ENCODE measurements around the gene NFYA. TPM values are rescaled to one million over a fixed set of nuclear protein-coding genes. Genes with fewer than 3 reads are reported as not detected.

The NFYA gene
- total RNA-seq, 1 experiment from 2014 or later = 43.0 TPM

DNA sequence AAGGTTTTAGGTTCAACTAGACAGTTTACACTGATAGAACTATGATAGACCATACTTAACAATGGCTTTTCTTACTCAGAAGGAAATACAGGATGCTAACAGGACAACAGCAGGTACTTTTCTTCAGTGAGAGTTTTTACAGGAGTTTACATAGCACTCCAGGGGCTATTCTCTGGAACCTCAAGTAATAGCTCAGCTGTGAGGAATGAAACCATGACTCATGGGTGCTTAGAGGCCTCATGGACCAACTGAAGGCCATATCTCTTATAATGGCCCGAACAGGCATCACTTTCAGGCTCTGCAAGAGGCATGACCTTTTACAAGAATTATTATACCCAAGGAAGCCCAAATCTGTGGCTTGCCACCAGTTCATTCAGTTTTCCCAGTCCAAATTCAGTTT lies 49.6 kb downstream of the NFYA start:
- Histone ChIP-seq H3K23me2 (ENCODE audit: insufficient read length, low read depth, low read length, poor library complexity, severe bottlenecking) (no peaks in the 10 kb centered on the region), H2BK5ac (ENCODE audit: insufficient read length, low read length) (no peak overlapping the region), H3K27ac (ENCODE audit: insufficient read length, low read depth, low read length) (no peak overlapping the region), H4K20me1 (ENCODE audit: control insufficient read depth, insufficient read depth, insufficient read length) (no peaks in the 10 kb centered on the region), H2BK120ac (ENCODE audit: low read depth, low read length, poor library complexity, severe bottlenecking) (no peak overlapping the region), H4K8ac (replicated peaks; ENCODE audit: insufficient read length, low read depth, low read length) (no peak overlapping the region), H4K5ac (ENCODE audit: insufficient read length, low read depth, low read length) (no peak overlapping the region), H3K79me1 (ENCODE audit: insufficient read depth, low read depth, low read length, poor library complexity, severe bottlenecking) (no peaks in the 10 kb centered on the region), H2AFZ (ENCODE audit: low read length) (no peak overlapping the region), H2BK15ac (ENCODE audit: low read depth, low read length) (no peak overlapping the region), H3K4me1 (ENCODE audit: insufficient read depth, low read length) (no peaks in the 10 kb centered on the region), H3K4ac (ENCODE audit: low read depth, low read length) (no peak overlapping the region), H3K56ac (ENCODE audit: insufficient read length, low read depth, low read length) (no peak overlapping the region), H2AK5ac (ENCODE audit: insufficient read length, low read length) (no peak overlapping the region), H3K9me3 (ENCODE audit: control insufficient read depth, low read depth, low read length) (no peaks in the 10 kb centered on the region), H2BK20ac (ENCODE audit: low read depth, low read length, poor library complexity, severe bottlenecking) (no peak overlapping the region), H3K9ac (ENCODE audit: extremely low read depth, insufficient read length, low read length) (no peak overlapping the region), H3K4me2 (ENCODE audit: insufficient read depth, insufficient read length, low read length) (no peak overlapping the region), H4K91ac (ENCODE audit: insufficient read length, low read depth, low read length) (no peak overlapping the region), H3K23ac (ENCODE audit: insufficient read length, low read depth, low read length) (no peak overlapping the region), H3K14ac (ENCODE audit: insufficient read depth, low read length) (no peak overlapping the region), H3K18ac (ENCODE audit: insufficient read length, low read depth, low read length) (no peak overlapping the region), H2BK12ac (ENCODE audit: insufficient read length, low read depth, low read length) (no peak overlapping the region), H3K27me3 (ENCODE audit: insufficient read depth, low read length) (no peaks in the 10 kb centered on the region), H3K79me2 (ENCODE audit: insufficient read depth, low read length) (no peaks in the 10 kb centered on the region), H3T11ph (ENCODE audit: low read length) (no peak overlapping the region)
- TF ChIP-seq, protein P1, sequence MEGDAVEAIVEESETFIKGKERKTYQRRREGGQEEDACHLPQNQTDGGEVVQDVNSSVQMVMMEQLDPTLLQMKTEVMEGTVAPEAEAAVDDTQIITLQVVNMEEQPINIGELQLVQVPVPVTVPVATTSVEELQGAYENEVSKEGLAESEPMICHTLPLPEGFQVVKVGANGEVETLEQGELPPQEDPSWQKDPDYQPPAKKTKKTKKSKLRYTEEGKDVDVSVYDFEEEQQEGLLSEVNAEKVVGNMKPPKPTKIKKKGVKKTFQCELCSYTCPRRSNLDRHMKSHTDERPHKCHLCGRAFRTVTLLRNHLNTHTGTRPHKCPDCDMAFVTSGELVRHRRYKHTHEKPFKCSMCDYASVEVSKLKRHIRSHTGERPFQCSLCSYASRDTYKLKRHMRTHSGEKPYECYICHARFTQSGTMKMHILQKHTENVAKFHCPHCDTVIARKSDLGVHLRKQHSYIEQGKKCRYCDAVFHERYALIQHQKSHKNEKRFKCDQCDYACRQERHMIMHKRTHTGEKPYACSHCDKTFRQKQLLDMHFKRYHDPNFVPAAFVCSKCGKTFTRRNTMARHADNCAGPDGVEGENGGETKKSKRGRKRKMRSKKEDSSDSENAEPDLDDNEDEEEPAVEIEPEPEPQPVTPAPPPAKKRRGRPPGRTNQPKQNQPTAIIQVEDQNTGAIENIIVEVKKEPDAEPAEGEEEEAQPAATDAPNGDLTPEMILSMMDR (conservative IDR thresholded peaks at IDR 0.05) = no peak
- Mint-ChIP-seq H3K9me3 (no peaks in the 10 kb centered on the region), H3K27ac (no peak overlapping the region), H3K4me1 (no peaks in the 10 kb centered on the region), H3K36me3 (ENCODE audit: insufficient read depth in 1 of 3, low read depth in 3 of 3) (peaks cover 0 to 11% (median 5%) of the 10 kb centered on the region in 3 experiments; a peak in 5 of 7 replicates), H3K4me3 (no peak overlapping the region), H3K27me3 (ENCODE audit: low read depth) (no peaks in the 10 kb centered on the region)
- no CpG with 5 or more reads among the region's 1 CpG for WGBS (ENCODE audit: extremely low coverage, insufficient read length, low lambda C conversion rate)
- DNase-seq = no peak

Measured in H9 (cell line).